SW480 (cell line): Measurements from ENCODE around the gene ABI3.

Source experiments
- DNase-seq: peaks from one replicate; pipeline ENCODE4 v3.0.0-alpha.2; 2016; ENCODE audit warnings: low spot score

Gene ABI3

DNA sequence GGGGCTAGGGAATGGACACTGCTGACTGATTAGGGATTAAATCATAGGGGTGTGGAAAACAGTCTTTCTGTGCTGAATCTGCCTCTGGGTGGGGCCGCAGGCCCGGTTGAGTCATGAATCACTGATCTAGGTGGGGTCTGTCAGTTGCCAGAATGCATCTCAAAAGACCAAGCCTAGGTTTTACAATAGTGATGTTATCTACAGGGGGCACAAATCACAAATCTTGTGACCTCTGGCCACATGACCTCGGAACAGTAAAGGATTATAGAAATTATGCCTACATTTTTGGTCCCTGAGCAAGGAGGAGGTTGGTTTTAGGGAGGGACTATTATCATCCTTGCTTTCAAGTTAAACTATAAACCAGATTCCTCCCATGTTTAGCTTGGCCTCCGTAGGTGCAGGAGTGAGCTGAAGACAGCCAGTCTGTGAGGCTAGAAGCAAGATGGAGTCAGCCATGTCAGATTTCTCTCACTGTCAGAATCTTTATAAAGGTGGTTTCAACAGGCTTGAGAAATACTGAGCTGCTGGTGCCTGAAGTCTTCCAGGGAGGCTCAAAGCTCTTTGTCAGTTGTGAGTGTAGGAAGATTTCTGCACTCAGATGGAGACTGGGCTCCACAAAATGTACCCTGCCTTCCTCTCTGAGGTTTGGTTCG lies 13.0 kb upstream of the ABI3 start:
- no peak for DNase-seq

DNA sequence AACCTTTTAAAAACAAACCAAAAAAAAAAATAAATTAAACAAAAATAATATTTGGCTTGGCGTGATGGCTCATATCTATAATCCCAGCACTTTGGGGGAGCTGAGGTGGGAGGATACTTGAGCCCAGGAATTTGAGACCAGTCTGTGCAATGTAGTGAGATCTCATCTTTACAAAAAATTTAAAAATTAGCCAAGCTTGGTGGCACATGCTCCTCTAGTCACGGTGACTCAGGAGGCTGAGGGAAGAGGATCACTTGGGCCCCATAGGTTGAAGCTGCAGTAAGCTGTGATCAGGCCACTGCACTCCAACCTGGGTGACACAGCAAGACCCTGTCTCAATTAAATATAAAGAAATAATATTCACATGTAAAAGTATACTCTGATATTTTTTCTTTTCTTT lies 12.3 kb upstream of the ABI3 start:
- DNase-seq: no peak

DNA sequence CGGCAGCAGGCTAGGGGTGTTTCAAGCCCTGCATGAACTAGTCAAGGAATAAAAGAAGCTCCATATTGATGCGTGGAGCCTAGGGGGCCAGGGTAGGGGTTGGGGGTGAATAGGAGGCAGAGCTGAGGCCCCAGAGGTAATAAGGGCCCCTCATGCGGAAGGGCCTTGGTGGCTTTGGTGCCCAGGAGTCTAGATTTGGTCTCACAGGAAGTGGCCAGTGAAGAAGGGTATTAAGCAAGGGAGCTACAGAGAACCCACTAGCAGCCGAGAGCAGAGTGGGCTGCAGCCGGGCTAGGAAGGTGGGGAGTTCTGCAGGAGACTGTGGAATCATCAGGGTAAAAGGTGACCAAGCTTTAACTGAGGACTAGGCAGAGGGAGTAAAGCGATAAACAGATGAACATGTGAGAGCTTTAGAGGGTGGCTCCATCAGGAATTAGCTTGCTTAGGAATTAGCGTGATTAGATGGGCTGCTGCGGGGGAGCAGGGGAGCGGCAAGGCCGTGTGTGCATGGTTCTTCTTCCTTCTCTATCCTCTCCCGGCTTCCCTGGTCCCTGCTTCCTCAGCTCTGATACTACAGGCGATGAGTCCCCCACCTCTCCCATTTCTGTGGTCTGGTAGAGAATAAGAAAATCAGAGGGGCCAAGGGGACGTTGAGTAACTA lies 10.0 kb upstream of the ABI3 start:
- DNase-seq: no peak

DNA sequence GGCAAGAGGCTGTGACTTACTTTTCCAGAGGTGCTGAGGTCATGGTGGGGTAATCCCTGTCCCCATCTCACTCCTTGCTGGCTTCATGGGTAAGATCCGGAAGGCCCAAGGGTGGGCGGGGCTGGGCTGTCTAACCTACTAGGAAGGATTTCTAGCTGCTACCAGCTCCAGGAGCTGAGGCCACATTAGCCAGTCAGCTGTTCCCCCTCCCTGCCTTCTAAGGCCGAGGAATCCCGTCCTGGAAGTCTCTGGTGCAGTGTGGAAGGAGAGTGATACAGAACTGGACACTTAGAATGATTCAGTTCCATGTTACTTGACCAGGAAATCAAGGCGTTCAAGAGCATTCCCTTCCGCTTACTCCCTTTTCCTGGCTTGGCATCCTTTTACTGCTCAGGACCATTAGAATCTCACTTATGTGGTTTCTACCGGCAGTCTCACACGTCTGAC lies 9.0 kb upstream of the ABI3 start:
- no peak for DNase-seq

DNA sequence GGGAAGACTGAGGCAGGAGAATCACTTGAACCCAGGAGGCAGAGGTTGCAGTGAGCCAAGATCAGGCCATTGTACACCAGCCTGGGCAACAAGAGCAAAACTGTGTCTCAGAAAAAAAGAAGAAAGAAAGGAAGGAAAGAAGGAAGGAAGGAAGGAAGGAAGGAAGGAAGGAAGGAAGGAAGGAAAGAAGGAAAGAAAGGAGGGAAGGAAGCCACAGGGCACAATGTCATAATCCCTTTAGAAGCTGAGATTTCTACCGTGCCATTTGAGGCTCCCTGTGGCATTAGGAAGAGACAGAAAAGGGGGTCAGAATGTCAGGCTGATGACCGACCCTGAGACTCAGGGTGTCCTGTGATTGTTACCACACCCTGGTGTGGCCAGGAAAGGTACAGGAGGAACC lies 6.7 kb upstream of the ABI3 start:
- DNase-seq: no peak

DNA sequence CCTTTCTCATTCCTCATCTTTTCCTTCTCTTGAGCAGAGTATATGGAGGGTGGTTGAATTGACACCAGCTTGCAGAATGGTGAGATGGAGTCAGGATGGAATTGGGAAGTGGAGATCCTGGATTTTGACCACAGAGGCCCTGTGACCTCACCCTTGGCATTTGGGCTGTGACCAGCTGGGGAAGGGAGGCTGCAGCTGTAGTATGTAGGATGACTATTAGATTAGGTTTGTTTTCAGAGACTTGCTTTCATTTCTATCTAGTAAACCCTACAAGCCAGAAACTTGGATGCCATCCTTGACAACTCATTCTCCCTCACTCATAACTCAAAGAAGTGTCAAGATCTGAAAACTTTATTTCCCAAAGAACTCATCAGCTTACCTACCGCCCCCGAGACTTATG lies 6.0 kb upstream of the ABI3 start:
- no peak for DNase-seq

DNA sequence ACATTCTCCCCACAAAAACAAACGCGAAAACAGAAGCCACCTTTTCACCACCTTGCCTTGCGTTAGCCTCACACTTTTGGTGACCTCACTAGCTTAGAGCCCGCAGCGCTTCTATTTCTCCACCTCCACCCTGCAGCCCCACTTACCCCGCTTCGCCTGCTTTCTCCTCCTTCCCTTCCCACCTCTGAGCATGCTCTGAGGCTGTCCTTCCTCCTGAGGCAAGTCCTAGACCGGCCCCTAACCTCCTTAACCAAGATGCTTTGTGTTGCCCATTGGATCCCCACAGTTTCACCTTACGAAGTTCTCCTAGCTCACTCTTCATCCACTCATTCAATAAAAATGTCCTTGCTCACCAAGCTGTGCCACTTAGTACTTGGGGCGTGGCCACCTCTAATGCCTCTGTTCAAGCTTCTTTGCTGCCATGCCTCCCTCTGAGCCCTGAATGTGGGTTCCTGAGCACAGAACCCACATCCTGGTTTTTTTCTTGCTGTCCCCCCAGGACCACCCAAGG lies 1.4 kb upstream of the ABI3 start:
- DNase-seq: no peak

DNA sequence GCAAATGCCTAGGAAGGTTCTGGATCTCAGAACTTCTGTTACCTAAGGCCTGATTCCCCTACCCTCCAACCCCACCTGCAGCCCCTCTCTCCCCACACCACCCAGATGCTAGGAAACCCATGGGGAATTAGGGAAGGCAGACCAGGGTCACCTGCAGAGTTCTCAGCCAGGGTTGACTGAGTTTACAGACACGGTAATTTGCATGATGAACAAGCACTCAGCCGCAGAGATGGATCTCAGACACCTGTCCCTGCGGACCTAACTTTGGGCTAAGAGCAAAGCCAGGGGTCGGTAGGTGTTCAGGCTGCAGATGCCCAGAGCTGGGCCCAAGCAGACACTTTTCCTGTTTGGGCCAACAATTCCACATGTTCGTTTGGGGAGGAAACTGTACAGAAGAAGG lies 2.9 kb downstream of the ABI3 start:
- no peak for DNase-seq

DNA sequence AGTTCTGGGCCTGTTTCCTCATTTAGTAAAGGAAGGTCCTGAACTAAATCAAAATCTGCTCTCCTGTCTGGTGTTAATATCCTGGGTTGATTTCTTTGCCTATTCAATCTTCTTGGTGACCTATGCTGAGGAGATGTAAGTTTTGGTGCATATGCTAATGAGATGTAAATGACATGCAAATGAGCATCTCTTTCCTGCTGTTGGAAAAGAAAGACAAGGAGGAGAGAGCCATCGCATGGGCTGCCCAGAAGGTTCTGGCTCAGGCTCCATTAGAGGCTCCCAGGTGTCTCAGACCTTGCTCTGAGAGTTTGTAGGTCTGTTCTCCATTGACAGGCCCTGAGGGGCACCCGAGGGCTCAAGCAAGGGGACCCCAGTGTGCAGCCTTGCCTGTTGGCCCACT lies 3.3 kb downstream of the ABI3 start:
- no peak for DNase-seq

DNA sequence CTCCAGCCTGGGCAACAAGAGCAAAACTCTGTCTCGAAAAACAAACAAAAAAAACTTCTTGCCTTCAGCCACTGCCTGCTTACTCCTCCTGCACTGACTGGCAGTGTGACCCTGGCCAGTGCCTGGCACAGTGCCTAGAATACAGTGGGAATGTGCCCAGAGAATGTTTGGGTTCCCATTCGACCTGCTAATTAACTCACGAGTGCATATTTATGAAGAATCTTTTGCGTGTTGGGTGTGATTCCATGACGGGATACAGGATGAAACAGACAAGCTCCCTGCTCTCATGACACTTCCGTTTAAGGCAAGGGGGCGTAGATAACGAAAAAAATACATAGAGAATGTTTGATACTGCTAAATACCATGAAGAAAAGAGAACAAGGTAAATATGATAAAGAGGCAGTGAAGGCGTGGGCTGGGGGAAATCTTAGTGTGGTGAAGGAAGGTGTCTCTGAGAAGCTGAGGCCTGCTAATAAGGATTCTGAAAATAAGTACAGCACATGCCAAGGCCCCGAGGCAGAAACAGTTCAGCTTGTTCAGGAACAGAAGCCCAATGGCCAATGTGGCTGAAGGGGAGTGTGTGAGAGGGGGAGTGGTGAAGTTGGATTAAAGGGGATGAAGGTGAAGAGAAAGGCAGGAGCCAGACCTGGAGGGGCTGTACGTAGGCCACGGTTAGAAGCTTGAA lies 4.3 kb downstream of the ABI3 start:
- no peak for DNase-seq

DNA sequence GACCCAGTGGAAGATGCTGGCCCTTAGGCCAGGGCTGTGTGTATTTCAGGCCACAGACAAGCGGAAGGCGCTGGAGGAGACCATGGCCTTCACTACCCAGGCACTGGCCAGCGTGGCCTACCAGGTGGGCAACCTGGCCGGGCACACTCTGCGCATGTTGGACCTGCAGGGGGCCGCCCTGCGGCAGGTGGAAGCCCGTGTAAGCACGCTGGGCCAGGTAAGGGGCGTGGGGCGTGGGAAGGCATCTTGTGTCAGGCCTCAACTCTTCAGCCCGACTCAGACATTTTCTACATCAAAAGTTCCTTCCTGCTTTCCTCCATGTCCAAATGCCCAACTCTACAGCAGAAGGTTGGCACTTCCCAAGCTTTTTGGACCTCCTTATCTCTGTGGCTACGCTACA lies 6.0 kb downstream of the ABI3 start:
- DNase-seq: no peak

DNA sequence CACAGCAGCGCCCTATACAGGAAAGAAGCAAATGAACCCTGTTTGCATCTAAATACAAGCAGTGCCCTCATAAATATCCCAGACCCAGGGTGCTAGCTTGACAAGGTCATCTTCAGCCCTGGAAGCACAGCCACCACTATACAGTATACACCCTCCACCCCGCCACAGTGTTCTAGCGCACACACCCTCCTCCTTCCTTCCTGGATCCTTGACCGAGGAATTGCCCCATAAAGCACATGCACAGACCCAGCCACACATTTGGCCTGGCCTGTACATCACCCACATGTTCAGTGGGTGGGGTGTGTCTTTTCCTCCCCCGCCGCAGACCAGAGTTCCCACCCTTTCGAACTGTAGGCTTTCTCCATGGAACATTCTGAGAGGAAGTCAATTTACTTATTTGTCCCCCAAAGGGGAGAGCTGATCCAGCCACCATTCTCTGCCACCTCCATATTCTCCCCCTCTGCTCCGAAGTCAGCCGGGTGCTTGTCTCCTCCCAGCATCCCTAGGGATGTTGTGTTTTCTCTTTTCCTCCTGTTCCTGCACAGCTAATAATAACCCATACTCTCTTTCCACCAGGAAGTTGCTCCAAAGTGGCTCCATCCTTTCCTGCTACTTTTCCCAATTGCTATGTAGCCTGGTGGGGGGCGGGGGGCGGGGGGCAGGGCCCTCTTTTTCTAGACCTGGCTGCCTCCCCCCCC lies 6.6 kb downstream of the ABI3 start:
- no peak for DNase-seq

DNA sequence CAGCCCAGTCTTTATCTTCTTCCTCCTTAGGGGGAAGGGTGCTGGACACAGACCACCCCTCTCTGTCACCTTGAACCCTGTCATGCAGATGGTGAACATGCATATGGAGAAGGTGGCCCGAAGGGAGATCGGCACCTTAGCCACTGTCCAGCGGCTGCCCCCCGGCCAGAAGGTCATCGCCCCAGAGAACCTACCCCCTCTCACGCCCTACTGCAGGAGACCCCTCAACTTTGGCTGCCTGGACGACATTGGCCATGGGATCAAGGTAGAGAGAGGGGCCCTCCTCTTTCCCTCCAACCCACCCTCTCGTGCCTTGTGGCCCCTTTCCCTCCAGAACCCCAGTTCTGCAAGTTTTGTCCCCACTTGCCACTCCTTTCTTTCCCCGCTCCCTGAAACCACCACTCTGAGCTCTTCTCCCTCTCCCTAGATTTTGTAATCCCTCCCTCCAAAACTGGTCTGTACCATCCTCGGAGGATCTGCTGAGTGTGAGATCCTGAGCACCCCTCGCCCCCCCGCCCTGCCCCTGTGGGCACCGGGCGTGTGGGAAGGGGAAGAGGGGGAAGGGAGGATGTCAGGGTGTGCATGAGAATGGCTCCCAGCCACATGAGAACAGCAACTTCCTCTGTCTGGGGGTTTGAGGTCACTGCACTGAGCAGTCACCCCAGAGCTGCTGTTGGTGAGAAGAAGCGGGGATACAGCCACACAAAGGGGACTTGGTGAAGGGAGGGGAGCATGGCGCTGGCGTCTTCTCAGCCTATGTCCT lies 7.3 kb downstream of the ABI3 start:
- DNase-seq: no peak

DNA sequence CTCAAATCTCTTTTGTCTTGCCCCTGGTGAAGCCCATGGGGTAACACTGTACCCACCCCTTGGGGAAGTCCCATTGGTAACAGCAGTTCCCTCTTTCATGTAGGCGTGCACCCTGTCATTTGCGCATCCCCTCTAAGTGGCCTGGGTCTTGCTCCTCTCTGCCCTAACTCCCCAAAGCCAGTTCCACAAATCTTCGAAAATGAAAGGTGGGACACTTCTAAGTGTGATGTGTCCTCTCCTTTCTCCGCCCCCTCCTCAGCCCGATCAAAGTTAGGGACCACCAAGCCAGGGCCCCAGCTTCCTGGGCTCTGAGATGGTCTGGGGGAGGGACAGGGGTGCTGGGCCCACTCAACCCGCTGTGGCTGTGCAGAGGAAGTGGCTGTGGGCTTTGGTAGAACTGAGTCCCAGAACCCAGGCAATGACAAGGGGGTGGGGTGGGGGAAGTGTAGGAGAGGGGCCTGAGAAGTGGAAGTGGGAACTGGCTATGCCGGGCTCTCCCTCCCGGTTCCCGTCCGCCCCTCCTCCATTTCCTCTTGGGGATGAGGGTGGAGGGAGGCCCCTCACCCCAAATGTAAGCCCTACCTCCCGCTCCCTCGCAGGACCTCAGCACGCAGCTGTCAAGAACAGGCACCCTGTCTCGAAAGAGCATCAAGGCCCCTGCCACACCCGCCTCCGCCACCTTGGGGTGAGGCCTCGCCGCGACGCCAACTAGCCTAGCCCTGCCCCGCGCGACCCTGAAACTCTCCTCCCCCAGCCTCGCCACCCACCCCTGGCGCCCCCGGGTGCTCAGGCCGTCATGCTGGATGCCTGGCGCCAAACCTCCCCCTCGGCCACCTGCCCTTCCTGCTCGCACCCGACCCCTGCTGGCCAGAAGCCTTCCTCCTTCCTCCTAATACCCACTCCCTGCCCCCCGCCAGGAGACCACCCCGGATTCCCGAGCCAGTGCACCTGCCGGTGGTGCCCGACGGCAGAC lies 8.7 kb downstream of the ABI3 start:
- DNase-seq: no peak

DNA sequence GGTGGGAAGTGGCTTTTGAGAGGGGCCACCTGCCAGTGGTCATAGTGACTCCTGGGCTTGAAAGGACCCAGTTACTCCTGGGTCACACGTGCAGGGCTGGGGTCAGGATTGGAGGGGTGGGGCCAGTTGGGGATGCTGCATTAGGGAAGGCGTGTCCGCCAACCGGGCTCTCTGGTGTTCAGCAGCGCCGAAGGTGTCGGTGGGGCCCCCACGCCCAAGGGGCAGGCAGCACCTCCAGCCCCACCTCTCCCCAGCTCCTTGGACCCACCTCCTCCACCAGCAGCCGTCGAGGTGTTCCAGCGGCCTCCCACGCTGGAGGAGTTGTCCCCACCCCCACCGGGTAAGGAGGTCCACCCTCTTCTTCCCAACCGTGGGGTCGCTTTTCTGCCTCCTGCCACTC lies 9.5 kb downstream of the ABI3 start:
- DNase-seq: no peak

DNA sequence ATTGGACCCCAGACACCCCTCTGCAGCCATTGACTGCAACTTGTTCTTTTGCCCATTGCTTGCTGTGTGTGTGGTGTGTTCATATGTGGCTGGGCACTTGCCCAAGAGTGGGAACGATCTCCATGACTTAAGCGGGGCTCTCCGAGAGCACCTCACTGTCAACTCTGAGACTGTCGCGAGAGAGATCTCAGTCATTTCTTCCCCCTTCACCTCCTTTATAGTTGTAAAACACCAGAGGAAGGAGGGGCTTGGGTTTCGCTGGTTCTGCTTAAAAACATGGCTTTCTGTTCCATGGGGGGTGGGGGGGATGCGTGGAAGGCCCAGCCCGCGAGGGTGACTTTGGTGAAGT lies 12.6 kb downstream of the ABI3 start:
- no peak for DNase-seq

DNA sequence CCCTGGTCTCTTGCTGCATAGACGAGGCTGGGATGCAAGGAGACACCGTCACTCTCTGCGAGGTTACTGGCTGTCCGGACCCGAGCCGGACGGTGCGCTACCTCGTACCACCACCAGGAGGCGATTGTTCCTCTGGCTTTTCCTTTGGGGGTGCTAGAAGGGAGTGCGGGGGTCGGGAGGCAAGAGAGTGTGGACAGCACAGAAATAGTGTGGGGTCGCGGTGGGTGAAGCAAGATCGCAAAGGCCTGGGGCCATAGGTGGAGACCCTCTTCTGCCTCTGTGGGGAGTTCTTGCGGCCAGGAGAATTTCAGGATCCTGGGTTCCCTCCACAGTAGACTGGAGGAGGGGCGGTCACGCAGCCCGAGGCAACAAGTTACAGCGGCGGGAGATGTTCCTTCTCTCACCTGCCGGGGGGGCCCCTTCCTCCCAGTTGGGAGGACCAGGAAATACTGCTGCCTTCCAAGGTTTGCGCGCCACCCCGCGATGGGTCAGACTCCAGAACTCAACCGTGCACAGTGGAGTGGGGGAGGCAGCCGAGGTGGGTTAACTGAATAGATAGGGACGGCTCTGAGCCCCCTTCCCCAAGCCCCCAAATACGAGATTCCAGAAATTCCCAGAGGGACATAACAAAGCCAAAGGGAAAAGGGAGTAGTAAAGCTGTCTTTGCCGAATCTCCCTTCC lies 13.2 kb downstream of the ABI3 start:
- DNase-seq: no peak

DNA sequence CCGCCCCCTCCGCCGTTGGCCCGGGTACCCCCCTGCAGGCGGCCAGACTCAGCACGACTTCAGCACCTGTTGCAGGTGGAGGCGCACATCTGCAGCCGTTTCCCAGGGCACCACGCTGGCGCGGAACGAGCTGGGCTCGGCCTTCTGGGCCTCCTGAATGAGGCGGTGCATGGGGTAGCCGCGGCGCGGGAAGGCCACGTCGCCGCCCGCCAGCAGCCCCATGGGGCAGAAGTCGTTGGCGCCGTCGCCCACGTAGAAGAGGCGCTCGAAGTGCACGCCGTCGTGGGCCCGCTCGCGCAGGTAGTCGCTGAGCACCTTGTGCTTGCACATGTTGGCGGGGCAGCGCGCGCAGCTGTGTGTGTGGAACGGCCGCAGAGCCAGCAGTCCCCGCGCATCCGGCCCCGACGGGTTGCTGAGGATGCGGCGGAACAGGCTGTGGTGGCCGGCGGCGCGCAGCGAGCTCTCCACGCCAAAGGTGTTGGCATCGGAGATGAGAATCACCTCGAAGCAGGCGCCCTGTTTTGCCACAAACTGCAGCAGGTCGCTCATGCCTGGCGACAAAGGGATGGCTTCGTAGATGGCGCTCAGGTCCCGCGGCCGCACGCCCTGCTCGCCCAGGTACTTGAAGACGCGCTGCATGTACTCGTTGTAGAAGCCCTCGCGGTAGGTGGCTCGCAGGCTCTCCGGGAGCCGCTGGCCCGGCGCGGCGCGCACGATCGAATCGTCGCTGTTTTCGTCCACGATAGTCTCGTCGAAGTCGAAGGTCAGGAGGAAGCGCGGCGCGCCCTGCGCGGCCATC lies 13.9 kb downstream of the ABI3 start:
- DNase-seq: no peak

DNA sequence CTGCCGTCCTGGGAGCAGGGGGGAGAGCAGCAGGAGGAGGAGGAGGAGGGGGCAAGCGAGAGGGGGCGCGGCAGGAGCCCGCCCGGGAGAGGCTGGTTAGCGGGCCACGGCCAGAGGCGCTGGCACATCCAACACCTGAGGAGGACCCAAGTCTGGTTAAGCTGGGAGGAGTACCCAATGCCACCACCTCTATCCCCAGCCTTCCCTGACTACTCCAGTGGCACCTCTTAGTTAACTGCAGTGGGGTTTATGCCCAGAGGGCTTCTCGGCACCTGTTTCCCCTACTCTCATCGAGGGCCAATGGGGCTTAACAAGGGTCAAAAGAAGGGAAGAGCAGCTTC lies 14.5 kb downstream of the ABI3 start:
- no peak for DNase-seq
